ENCODE results near the gene ARHGAP12.
"Not testable (repeated sequence)": the region's sequence is repeated elsewhere in the genome, so short reads cannot be mapped to it uniquely, and the experiment has no call there.

ARHGAP12 gene

DNA sequence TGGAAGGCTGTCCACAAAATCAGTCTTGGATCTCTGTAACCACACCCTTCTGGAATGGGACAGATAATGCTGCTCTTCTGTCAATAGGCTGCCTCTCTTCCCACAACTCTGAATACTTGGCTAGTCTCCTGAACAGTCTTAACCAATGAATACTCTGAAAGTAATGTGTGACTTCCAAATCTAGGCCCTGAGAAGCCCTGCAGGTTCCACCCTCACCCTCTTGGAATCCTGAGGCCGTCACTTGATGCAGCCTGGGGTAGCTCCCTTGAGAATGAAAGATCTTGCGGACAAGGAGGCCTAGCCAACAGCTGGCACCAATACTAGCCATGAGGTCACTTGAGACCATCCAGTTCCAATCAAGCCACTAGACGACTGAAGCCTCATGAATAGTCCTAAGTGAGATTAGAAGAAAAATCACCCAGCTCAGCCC is 109.2 kb downstream of the ARHGAP12 start:
- no peak for DNase-seq

DNA sequence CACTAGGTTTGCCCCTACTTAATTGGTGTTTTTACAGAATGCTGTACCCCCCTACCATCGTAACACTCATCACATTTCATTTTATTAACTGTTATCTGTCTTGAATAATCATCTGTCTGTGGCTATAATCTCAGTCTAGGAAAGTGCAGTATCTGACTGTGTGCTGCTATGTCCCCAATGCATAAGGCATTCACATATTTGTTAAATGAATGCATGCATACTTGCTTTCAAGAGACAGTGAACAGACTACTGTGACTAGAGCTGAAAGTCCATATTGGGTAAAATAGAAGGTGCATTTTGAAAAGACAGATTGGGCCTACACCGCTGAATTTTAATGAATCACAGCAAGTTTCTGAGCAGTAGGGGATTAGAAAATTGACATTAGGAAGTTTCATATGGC is 112.3 kb downstream of the ARHGAP12 start:
- no peak for DNase-seq

DNA sequence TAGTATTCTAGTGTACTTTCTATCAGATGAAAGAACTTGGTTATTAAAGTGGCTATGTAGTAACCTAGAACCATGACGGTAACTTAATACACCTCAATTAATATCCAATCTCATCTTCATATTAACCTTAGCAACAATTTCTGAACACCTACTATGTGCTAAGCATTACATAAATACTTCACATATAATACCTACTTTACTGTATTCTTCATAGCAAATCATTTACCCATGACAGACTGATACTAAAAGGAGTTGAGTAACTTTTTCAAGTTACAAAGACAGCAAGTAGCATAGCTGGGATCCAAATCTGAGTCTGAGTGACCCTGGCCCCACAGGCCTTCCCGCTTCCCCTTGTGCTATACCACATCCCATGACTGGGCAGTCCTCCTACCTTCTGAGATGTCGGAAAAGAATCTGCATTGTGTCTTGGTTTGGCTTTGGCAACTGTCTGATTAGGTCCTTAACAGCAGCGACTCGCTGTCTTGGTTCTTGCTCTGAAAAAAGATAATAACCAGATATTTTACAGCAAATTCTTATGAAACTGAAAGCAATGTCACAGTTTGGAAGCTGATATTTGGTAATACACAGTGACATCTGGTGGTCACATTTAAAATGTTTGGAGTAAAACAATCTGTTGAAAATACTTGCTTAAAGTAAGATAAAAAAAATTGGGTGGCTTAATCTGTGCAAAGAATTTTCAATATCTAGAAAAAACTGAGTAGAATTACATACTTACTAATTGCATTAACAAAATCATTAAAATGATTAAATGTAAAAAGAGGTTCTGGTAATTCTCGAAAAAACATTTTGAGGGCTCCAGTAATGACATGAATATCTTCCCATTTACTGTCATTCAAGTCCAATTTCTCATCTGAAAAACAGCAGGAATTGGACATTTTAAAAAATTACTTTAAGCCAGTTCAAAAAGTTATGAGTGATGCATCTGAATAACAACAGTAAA is 120.1 kb downstream of the ARHGAP12 start:
- no peak for DNase-seq

DNA sequence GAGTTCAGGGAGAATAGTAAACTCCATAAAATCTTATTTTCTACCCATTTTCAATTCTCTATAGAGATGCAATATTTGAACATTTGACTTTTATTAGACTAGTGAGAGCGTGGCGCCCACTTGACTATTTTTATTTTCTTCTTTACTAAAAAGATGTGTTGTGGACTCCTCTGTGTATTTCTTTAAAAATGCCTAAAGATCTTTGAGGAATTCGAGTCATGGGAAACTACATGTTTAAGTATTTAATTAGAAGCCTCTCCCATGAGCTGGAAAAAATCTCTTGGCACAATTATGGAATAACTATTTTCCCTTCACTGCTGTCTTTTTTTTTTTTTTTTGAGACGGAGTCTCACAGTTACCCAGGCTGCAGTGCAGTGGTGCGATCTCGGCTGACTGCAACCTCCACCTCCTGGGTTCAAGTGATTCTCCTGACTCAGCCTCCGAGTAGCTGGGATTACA is 124.2 kb downstream of the ARHGAP12 start:
- no peak for DNase-seq

DNA sequence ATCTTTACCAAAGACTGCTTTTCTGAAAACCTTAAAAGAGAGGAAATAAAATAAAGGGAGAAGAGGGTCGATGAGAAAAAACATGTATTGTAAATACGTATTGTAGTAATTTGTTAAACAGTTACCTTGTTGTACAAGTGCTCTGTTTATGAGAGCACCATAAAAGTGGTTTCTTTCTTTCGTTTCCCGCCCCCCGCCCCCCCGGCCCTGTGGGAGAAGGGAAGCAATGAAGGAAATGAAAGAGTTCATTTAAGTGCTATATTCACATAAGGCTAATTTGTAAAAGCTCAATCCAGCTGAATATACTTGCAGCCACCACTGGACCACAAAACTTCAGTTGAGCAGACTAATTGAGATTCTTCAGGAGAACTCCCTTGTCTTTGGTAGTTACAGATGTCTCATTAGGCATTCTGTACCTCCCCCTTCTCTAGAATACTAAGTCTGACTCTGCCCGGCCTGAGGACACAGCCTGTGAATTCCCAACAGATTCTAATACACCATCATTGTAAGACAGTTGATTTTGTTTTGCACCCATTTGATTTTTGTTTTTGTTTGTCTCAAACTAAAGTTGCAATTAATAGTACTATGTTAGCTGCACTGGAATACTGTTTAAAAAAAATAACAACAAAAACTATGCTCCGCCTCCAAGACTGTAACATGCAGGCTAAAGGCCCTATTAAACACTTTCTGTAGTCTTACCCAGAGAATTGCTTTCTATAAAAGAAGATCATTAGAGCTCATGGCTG is 124.9 kb downstream of the ARHGAP12 start:
- no peak for DNase-seq

DNA sequence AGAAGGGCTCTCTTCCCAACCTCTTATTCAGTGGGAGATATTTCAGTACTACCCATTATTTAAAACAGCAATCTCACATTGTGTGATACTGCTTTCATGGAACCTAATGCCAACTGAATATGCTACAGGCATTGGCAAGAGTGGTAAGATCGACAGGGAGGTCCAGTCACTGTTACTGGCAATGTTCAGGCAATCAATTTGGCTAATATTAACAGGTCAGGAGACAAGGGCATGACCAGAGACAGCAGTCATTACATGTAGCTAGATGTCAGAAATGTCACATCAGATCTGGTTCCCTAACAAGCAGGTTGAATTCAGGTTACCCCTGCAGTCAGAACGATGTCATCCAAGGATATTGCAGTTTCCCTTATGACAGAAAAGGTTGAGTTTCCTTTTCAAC is 129.4 kb downstream of the ARHGAP12 start:
- no peak for DNase-seq

DNA sequence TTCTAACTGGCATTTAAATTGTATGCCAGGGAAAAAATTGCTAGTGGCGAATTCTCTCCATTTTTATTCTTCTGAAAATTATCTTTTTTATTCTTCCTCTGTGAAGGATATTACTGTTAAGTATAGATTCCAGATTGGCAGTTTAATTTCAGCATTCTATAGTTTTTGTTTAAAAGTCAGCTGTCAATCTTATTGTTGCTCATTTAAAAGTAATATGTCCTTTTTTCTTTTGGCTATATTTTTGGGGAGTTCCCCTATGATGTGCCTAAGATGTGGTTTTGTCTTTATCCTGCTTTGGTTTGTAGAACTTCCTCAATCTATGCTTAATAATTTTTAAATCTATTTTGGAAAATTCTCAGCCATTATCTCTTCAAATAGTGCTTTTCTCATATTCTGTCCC is 135.9 kb downstream of the ARHGAP12 start:
- DNase-seq = no peak

DNA sequence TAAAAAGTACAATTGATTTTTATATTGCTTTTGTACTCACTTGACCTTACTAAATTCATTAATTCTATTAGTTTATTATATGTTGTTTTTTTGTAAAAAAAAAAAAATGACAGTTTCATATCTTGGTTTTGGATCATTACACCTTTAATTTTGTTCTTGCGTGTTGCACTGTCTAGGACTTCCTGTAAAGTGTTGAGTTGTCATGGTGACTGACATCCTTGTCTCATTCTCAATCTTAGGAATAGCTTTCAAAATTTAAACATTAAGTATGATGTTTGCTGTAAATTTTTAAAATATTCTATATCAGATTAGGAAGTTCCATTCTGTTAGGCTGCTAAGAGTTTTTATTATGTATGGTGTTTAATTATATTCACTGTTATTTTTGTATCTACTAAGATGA is 139.1 kb downstream of the ARHGAP12 start:
- DNase-seq = no peak

DNA sequence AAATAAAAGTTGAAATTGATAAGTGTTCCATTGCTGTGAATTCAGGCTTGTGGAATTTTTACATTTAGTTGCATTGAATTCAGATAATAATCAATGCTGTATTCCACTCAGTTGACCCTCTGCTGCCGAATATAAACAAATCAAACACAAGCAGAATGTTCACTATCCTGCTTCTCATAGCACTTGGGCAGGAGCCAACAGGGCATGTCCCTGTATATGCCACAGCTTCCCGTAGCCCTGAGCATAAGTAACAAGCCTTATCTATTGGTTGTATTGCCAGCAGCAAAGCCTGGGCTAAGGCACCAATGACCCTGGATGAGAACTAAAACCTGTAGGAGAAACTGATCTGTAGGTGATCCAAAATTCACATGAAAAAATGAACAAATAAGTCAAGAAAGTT is 145.9 kb downstream of the ARHGAP12 start:
- no peak for DNase-seq

DNA sequence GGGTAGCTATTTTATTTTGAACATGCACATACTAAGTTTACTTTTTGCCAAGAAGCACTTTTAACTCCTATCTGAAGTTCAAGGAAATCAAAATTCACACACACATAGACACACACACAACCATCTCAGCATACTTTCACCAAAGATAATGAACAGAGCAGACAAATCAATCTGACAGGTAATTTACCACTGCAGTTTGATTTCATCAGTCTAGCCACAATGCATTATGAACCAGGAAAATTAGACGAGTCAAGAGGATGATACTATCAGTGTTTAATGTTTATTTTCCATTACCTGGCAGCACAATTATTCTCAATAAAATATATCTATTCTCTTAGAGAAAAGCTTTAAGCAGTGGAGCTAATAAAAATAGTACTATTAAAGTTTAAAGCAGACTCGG is 147.9 kb downstream of the ARHGAP12 start:
- no peak for DNase-seq

DNA sequence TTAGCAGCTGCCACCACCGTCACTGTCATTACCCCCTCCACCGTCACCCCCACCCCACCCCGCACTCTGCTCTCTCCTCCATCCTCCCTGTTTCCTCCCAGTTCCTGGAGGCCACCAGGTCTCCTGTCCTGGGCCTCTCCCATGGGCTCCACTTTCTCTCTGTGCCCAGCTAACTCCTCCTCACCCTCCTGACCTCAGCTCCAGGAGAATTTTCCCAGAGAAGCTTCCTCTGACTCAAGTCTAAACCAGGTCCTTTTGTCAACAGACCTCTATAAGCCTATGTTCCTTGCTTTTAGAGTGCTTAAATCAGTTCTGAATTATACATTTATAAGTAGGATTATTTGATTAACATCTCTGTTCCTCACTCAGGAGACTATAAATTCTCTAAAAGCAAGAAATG is 150.0 kb downstream of the ARHGAP12 start:
- DNase-seq = no peak

DNA sequence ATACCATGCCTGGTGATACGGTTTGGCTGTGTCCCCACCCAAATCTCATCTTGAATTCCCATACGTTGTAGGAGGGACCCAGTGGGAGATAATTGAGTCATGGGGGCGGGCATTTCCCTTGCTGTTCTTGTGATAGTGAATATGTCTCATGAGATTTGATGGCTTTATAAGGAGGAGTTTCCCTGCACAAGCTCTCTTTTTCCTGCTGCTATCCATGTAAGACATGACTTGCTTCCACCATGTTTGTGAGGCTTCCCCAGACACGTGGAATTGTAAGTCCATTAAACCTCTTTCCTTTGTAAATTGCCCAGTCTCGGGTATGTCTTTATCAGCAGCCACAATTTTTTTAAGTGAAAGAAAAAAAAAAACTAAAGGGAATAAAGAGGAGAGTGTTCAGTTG is 152.5 kb downstream of the ARHGAP12 start:
- DNase-seq = no peak

DNA sequence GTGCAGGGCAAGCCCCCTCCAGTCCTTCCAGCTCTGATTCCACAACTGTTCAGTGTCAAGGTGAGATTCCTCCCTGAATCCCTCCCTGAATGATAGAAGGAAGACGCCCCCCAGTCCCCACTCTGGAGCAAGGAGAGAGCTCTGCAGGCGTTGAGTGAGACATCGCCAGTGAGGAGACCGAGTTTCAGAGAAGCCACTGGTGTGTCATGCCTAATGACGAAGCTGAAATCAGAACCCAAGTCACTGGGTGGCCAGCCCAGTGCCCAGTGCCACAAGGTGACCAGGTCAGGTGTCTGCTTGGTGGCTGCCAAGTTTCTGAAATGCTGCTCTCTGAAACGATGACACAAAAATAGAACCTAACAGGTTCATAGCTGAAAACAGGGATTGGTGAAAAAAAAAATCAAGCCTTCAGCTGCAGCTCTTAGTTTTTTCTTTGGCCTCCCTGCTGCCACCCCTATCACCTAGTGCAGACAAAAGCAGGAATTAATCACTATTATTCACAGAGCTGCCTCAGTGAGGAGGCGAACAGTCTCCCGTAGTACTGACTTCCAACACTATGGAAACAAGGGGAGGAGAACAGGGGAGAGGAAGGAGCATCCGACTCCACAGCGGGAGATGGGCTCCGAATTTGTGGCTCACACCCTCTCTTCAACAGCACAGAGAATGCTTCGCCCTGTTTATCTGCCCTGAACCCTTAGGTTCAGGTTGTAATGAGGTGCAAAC is 153.5 kb downstream of the ARHGAP12 start:
- no peak for DNase-seq

DNA sequence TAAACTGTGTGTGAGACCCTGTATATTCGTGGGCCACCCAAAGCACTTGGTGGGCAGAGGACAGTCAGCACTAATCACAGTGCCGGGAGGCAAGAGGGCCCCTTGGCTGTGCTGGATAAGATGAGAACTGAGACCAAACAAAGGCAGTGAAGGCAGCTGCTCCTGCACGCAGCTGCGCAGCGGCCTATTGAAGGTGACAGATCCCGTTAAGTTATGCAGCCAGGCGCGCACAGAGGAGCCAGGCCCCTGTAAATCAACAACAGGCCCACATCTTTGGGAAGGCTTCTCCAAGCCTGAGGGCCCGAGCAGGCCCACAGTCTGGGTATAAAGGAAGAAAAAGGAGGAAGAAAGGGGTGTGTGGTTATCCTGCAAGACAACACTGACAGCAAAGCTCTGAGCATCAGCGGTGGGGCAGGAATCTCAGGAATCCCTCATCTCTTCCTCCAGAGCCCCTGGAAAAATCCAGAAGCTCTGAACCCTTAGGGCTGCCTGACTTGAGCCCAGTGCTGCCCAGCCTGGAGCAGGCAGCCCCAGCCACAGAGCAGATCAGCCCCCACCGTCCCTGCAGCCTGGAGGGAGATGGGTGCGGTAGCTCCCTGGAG is 154.2 kb downstream of the ARHGAP12 start:
- no peak for DNase-seq

DNA sequence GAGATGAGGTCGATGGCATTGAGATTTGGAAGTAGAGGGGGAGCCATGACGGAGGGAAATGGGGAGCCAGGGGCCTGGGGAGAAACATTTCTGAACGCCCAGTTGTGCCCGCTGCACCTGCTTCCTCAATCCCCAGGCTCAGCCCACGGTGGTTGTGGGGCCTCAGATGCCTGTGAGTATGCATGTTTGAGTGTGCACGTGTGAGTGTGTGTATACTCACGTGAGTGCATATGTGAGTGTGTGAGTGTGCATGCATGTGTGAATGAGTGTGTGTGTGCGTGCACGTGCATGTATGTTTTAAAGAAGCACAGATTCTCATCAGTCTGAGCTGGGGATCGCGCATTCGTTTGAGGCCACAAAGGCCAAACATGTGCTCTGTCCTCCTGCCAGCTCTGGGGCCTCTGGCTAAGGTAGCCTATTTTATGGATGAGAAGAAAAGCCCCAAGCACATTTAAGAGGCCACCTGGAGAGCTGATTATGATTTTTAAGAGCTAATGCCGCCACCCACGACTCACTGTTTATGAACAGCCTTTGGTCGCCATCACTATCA is 154.8 kb downstream of the ARHGAP12 start:
- no peak for DNase-seq

DNA sequence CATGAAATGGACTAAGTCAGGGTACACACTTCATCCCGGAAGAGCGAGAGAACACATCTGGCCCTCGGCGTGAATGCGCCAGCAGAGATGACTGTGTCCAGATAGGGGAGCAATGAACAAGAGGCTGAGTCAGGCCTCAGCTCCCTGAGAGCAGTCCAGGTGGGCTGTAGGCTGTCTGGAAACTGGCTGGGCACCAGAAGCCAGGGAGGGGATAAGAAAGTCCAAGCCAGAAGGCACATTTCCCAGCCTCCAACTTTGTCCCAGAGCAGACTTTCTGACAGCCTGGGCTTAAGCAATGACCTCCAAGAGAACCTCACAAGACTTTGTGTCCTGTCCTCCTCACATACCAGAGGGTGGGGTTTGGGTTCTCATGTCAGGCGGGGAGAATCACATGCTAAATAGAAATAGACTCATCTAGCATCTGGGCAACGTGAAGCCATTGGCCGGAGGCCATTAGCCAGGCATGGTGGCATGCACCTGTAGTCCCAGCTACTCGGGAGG is 157.2 kb downstream of the ARHGAP12 start:
- DNase-seq = no peak

DNA sequence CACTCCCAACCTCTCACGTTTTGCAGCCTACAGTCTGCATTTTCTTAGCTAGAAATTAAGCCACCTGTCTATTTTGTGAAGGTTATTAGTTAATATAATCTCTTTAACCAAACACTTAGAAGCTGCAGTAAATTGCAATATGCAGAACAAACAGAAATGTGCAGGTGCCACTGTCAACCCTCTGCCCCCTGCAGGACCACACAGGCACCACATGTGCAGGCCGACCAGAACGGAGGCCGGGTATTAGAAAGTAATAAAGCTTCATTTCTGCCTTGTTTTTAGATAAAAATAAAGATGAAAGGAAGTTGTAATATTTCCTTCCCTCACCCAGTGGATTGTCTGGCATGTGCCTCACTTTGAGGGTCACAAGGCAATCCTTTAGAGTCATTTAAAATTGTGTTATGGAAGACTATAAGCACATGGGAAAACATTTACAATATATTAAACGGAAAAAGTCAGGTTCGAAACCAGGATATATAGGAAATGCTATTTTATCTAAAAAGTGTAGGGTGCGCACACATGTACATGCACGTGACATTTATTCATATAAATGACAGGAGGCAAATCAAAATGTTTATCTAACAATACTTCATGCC is 158.2 kb downstream of the ARHGAP12 start:
- DNase-seq = peak; percentile 52 to 65

DNA sequence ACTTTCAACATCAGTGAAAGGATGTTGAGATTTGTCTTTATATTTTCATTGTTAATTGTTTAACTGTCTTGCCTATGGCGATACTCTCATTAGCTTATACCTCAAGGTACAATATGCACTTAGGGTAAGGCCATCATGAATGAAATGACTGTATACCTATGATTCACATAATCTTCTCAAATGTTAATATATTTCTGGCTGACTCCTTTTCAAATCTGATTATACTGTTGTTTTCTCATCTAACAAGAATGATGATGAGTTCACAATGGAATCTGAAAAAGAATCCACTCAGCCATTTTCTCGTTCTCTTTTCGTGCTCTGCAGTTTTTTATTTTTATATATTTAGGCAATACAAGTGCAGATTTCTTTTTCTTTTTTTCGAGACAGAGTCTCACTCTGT is 159.1 kb downstream of the ARHGAP12 start:
- DNase-seq = no peak

DNA sequence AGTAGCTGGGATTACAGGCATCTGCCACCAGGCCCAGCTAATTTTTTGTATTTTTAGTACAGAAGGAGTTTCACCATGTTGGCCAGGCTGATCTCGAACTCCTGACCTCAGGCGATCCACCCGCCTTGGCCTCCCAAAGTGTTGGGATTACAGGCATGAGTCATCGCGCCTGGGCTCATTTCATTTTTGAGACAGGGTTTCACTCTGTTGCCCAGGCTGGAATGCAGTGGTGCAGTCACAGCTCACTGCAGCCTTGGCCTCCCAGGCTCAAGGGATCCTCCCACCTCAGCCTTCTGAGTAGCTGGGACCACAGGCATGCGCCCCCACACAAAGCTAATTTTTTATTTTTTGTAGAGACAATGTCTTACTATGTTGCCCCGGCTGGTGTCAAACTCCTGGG is 159.7 kb downstream of the ARHGAP12 start:
- DNase-seq = not testable (repeated sequence)

DNA sequence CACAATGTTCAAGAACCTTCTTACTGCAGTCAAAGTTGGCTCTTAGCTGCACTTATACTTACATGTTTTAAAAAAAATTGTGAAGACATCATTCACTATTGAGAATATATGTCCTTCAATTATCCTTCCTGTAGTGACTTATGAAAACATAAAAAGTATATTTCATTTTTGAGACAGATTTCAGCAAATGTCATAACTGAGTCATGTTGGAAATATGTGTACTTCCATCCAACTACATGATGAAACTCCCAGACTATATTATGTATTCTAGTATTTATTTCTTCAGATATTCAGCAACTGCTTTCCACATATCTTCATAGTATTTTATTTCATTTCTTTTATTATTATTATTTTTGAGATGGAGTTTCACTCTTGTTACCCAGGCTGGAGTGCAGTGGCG is 160.2 kb downstream of the ARHGAP12 start:
- no peak for DNase-seq

DNA sequence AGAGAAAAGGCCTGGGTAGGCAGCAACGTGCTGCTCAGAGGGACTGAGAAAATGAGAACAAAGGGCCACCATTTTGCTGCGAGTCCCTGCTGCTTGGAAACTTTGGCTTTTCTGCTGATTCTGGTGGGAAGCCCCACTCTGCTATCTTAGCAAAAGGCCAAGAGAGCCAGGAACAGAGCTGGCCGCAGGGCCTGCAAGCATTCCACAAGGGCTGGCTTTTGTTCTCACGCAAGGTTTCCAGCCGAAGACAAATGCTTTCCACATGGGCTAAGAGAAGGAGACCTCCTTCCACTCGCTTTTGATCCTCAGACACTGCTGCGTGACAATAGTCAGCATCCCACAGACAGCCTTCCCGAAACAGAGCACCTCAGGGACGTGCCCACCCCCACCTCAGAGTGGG is 163.1 kb downstream of the ARHGAP12 start:
- DNase-seq = no peak

DNA sequence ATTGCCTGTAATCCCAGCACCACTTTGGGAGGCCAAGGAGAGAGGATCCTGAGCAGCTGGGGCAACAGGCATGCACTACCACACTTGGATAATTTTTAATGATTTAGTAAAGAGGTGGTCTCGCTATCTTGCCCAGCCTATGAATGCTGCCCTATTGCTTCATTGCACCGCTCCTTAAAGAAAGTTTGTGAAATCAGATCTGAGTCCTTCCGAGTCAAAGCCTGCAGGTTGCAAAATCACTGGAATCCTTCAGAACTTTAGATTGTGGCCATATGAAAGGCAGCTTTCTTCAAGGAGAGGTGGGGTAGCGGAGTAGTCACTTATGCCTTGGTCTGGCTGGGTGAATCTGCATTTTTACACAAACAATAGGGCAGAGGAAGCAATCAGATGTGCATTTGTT is 166.3 kb downstream of the ARHGAP12 start:
- no peak for DNase-seq

All from activated CD4-positive, alpha-beta T cell treated with anti-CD3 and anti-CD28 coated beads, Interleukin-2, amount 50 U/mL, for 4 hours (primary cell).